Measurements from ENCODE around the gene UPK2. TPM values are rescaled to one million over a fixed set of nuclear protein-coding genes. Genes with fewer than 3 reads are reported as not detected.
"Not testable (repeated sequence)": the region's sequence is repeated elsewhere in the genome, so short reads cannot be mapped to it uniquely, and the experiment has no call there.

The UPK2 gene
- total RNA-seq, 1 donor from 2014 or later, result not detected

DNA sequence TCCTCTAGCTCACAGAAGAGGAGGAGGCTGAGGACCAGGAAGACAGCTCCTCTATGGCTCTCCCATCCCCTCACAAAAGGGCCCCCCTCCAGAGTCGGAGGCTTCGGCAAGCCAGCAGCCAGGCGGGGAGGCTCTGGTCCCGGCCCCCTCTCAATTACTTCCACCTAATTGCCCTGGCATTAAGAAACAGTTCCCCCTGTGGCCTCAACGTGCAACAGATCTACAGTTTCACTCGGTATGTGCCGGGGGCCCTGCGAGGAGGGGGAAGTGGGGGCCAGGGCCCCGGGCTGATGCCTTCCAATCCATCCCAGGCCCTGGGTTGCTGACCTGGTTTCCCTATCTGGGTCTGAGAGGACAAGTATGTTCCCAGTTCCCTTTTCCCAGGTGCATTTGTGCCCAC is 23.3 kb downstream of the UPK2 start:
- Histone ChIP-seq H3K27me3 (no peaks in the 10 kb centered on the region), H3K4me1 (no peaks in the 10 kb centered on the region), H3K36me3 (no peaks in the 10 kb centered on the region), H3K4me3 (no peak overlapping the region), H3K27ac (no peak overlapping the region), H3K9me3 (no peaks in the 10 kb centered on the region)
- TF ChIP-seq, protein P1, sequence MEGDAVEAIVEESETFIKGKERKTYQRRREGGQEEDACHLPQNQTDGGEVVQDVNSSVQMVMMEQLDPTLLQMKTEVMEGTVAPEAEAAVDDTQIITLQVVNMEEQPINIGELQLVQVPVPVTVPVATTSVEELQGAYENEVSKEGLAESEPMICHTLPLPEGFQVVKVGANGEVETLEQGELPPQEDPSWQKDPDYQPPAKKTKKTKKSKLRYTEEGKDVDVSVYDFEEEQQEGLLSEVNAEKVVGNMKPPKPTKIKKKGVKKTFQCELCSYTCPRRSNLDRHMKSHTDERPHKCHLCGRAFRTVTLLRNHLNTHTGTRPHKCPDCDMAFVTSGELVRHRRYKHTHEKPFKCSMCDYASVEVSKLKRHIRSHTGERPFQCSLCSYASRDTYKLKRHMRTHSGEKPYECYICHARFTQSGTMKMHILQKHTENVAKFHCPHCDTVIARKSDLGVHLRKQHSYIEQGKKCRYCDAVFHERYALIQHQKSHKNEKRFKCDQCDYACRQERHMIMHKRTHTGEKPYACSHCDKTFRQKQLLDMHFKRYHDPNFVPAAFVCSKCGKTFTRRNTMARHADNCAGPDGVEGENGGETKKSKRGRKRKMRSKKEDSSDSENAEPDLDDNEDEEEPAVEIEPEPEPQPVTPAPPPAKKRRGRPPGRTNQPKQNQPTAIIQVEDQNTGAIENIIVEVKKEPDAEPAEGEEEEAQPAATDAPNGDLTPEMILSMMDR (IDR thresholded peaks at IDR 0.05), result no peak
- DNase-seq (ENCODE audit: low spot score in 2 of 2), result no peak
- intact Hi-C loops (cut with DNase I), result no loop called here

- Histone ChIP-seq H3K9me3 (no peaks in the 10 kb centered on the region), H3K4me1 (no peaks in the 10 kb centered on the region), H3K36me3 (no peaks in the 10 kb centered on the region), H3K27ac (no peak overlapping the region), H3K4me3 (no peak overlapping the region), H3K27me3 (no peaks in the 10 kb centered on the region)
- TF ChIP-seq, protein P1 (IDR thresholded peaks at IDR 0.05), result no peak
- intact Hi-C loops (cut with DNase I), result no loop called here
- DNase-seq (ENCODE audit: low spot score in 2 of 2), result no peak
Observed at GRCh38 chr11:118980191-118980881, 24.2 kb downstream of the UPK2 start.

DNA sequence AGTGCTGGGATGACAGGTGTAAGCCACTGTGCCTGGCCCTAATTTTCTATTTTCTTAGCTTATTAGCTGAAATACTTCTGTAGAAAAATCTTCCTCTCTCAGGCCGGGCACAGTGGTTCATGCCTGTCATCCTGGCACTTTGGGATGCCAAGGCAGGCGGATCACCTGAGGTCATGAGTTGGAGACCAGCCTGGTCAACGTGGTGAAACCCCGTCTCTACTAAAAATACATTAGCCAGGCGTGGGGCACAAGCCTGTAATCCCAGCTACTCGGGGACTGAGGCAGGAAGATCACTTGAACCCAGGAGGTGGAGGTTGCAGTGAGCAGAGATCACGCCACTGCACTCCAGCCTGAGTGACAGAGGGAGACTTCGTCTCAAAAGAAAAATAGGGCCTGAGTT is 28.2 kb downstream of the UPK2 start:
- H3K27ac ChIP-seq; H3K4me1 ChIP-seq; H3K9me3 ChIP-seq; H3K36me3 ChIP-seq; intact Hi-C loops (cut with DNase I); H3K4me3 ChIP-seq; DNase-seq (ENCODE audit: low spot score in 2 of 2); H3K27me3 ChIP-seq: not testable (repeated sequence)

DNA sequence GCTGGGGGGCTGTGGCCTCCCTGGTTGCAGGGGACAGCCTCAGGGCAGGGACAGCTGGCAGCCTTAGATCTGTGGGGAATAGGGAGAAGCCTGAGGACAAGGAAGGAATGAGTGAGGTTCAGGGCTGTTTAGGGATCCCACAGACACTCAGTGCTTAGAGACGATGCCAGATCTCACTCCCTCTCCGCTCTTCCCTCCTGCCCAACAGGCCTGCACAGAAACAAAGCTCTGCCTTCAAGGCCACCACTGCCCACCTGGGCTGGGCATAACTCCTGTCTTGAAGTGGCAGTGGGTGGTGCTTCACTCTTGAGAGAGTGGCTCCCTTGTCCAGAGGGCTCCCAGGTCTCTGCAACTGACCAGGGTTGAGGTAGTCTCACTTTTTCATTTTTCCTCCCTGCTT is 28.7 kb downstream of the UPK2 start:
- no peak for DNase-seq (ENCODE audit: low spot score in 2 of 2)
- H3K4me3 ChIP-seq, result no peak overlapping the region
- TF ChIP-seq, protein P1 (IDR thresholded peaks at IDR 0.05), result no peak
- no peak overlapping the region for H3K27ac ChIP-seq
- intact Hi-C loops (cut with DNase I), result no loop called here
- no peaks in the 10 kb centered on the region for H3K9me3 ChIP-seq
- no peaks in the 10 kb centered on the region for H3K4me1 ChIP-seq
- H3K36me3 ChIP-seq, result no peaks in the 10 kb centered on the region
- no peaks in the 10 kb centered on the region for H3K27me3 ChIP-seq

DNA sequence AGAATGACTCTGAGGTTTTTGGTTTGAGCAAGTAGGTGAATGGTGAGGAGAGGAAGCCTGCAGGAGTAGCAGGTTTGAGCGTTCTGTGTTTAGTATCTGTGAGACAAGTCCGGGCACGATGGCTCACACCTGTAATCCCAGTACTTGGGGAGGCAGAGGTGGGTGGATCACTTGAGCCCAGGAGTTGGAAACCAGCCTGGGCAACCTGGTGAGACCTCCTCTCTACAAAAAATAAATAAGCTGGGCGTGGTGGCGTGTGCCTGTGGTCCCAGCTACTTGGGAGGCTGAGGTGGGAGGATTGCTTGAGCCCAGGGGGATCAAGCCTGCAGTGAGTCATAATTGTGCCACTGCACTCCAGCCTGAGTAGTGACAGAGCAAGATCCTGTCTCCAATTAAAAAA is 32.2 kb downstream of the UPK2 start:
- Histone ChIP-seq H3K9me3 (no peaks in the 10 kb centered on the region), H3K4me1 (no peaks in the 10 kb centered on the region), H3K4me3 (no peak overlapping the region), H3K27ac (no peak overlapping the region), H3K36me3 (no peaks in the 10 kb centered on the region), H3K27me3 (no peaks in the 10 kb centered on the region)
- TF ChIP-seq, protein P1 (IDR thresholded peaks at IDR 0.05), result no peak
- intact Hi-C loops (cut with DNase I), result no loop called here
- no peak for DNase-seq (ENCODE audit: low spot score in 2 of 2)

DNA sequence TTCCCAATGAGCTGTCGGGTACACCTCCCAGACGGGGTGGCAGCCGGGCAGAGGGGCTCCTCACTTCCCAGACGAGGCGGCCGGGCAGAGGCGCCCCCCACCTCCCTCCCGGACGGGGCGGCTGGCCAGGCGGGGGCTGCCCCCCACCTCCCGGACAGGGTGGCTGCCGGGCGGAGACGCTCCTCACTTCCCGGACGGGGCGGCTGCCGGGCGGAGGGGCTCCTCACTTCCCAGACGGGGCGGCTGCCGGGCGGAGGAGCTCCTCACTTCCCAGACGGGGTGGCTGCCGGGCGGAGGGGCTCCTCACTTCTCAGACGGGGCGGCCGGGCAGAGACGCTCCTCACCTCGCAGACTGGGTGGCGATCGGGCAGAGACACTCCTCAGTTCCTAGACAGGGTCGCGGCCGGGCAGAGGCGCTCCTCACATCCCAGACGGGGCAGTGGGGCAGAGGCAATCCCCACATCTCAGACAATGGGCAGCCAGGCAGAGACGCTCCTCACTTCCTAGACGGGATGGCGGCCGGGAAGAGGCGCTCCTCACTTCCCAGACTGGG is 35.5 kb downstream of the UPK2 start:
- DNase-seq (ENCODE audit: low spot score in 2 of 2); H3K27ac ChIP-seq; H3K36me3 ChIP-seq; H3K4me3 ChIP-seq; H3K4me1 ChIP-seq; H3K27me3 ChIP-seq; H3K9me3 ChIP-seq; intact Hi-C loops (cut with DNase I): not testable (repeated sequence)

Measured in ascending aorta (tissue), 2 donors.